GM18951 (cell line): ENCODE results near the gene NCBP3.

Experiments used
- POLR2A ChIP-seq: IDR thresholded peaks from 4 replicates; pipeline ENCODE4 v1.6.1; 2011; ENCODE audit warnings: mild to moderate bottlenecking; ENCODE audit not compliant: insufficient read length, insufficient read depth; ENCODE audit errors: extremely low read depth
- in situ Hi-C: fragments of 300-500 bp; cut with MboI; formaldehyde crosslinking; loops from one replicate; pipeline ENCODE4 v1.12.0; 2022; ENCODE audit warnings: low sequenced_read_pairs, mixed read lengths, inconsistent platforms; ENCODE audit not compliant: unreplicated experiment

Gene NCBP3

DNA sequence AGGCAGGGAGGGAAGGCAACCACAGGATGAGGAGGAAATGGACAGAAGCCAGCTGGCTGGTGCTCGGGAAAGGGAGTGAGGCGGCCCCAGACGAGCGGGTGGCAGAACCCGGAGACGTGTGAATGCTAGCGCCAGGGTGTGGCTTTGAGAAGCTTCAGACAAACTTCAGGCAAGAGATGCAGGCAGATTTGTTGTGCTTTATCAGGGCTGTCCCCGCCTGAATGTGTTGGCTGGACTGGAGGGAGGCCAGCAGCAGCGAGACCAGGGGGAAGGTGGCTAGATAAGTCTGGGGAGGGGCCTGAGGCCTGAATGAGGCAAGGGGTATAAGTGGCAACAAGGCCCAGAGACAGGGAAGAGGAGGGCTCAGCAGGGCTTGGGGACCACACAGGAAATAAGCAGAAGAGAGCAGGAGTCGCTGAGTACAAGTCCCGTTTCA is 24.8 kb upstream of the NCBP3 start:
- TF ChIP-seq POLR2A = no peak
- in situ Hi-C loops = loop anchor here (25.0 kb wide), 1 partner anchor 141 kb away; no protein-coding TSS in a partner anchor

DNA sequence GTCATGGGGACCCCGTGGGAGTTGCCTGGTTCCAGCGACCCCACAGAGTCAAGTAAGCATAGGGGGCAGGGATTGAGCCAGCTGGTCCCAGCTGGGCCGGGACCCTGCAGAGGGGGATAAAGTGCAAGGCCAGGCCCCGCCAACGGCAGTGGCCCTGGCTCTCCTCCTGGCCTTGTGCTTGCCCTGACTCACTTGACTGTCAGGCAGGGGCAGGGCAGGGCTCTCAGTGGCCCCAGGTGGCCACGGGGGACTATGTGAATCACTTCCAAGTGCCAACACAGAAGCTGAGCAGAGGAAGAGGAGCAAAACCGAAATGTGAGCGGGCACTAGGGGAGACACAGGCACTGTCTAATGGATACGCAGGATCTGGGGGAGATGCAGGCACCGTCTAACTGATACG is 21.6 kb upstream of the NCBP3 start:
- in situ Hi-C loops = loop anchor here (25.0 kb wide), 1 partner anchor 145 kb away; no protein-coding TSS in a partner anchor
- no peak for TF ChIP-seq POLR2A

DNA sequence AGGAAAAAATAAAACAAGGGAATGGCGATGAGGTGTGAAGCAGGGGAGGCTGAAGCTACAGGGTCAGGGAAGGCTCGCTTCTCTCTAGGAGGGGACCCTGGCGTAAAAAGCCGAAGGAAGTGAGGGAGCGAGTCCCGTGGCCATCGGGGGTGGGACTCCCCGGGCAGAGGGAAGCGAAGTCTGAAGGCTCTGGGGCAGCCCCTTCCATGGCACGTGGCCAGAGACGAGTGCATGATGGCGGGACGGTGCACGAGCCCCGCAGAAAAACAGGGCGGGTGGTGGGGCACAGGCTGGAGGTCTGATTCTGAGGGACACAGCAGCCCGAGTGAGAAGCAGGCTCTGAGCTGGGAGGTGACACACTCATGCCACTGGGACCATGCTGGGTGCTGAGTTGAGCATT is 21.1 kb upstream of the NCBP3 start:
- in situ Hi-C loops = loop anchor here (25.0 kb wide), 1 partner anchor 145 kb away; no protein-coding TSS in a partner anchor

DNA sequence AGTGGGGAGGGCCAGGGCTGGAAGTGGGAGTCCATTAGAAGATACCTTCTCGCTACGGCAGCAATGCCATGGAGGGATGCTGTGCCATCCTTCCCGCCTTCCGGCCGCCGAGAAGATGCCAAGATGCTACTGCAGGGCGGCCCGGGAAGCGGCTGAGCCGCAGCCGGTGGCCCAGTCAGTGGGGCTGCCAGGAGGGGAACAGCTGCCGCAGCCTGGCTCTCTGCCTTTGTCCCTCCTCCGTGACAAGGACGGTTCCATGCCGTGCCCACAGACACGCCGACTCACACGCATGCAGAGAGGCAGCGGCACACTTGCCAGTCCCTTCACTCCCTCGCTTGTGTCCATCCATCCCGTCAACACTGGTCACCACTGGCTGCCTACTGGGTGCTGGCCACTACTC is 20.2 kb upstream of the NCBP3 start:
- in situ Hi-C loops = loop anchor here (25.0 kb wide), 1 partner anchor 146 kb away; no protein-coding TSS in a partner anchor
- no peak for TF ChIP-seq POLR2A

More for the DNA sequence above, 21.1 kb upstream of the NCBP3 start:
- TF ChIP-seq POLR2A = no peak

DNA sequence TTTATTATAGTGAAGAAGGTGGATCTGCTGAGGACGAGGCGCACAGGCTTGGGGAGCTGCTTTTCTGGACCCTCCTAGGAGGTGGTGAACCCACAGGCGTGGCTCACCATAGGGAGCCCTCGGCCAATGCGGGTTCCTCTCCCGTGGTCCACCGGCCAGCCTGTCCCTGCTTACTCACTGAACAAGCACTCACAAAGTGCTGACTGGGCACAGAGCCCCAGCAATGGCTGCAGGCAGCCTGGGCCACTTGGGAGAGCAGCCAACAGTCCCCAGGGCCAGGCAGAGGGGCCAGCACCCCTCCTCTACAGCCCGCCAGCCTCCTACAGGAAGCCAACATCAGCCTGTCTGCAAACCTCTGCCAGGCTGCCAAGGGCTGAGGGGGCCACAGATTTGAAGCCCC is 19.1 kb upstream of the NCBP3 start:
- no peak for TF ChIP-seq POLR2A
- in situ Hi-C loops = loop anchor here (25.0 kb wide), 1 partner anchor 147 kb away; no protein-coding TSS in a partner anchor

DNA sequence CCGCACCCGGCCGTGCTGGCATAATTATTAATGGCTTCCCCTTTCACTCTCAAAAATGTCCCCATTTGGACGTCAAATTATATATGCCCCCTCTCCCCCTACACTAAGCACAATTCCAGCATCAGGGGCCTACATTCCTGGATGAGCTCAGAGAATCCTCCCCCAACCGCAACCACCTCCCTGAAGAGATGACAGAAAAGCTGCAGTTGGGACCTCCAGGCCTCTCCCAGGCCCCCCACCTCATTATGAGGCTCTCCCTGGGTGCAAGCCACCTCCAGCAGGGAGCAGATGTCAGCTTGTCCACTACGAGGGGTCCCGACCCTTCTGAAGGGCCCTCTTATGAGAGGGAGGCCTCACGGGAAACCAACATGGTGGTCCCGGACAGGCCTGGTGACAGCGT is 18.5 kb upstream of the NCBP3 start:
- in situ Hi-C loops = loop anchor here (25.0 kb wide), 1 partner anchor 148 kb away; no protein-coding TSS in a partner anchor

DNA sequence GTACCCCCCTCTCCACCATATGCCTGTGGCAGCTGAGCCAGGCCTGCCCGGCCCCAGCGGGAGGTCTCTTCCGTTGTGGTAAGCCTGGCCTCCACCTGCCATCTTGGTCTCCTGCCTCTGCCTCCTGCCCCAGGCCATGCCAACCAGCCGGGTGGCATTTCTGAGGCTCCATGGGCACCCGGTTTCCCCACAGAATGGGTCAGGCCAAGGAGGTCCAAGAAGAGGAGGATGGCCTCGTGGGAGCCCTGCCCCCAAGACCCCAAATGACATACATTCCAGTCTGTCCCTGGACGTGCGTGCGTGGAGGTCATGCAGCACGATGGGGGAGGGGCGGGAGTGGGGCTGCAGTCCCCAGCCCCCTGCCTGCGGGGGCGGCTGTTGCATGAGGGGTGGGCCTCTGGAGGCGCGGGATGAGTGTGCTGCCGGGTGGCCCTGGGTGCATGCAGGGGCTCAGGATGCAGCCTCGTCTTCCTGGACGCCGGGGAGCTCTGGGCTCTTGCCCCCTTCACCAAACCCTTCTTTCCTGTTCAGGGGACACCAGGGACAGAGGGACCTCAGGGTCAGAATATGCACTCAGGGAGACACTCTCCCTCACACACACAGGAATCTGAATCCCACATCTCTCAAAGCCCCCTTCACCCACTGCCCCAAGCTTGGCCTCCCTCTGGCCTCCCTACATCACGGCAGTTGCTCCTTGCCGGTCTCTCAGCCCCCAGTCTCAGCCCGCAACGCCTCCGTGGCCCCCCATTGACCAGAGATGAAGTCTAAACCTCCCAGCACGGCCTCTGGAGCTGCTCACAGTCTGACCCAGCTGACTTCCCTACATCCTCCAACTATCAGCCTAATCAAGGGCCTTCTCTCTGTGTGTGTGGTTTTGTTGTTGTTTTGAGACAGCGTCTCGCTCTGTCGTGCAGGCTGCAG is 16.0 kb upstream of the NCBP3 start:
- in situ Hi-C loops = loop anchor here (25.0 kb wide), 1 partner anchor 150 kb away; no protein-coding TSS in a partner anchor

More for the DNA sequence above, 18.5 kb upstream of the NCBP3 start:
- TF ChIP-seq POLR2A = no peak

DNA sequence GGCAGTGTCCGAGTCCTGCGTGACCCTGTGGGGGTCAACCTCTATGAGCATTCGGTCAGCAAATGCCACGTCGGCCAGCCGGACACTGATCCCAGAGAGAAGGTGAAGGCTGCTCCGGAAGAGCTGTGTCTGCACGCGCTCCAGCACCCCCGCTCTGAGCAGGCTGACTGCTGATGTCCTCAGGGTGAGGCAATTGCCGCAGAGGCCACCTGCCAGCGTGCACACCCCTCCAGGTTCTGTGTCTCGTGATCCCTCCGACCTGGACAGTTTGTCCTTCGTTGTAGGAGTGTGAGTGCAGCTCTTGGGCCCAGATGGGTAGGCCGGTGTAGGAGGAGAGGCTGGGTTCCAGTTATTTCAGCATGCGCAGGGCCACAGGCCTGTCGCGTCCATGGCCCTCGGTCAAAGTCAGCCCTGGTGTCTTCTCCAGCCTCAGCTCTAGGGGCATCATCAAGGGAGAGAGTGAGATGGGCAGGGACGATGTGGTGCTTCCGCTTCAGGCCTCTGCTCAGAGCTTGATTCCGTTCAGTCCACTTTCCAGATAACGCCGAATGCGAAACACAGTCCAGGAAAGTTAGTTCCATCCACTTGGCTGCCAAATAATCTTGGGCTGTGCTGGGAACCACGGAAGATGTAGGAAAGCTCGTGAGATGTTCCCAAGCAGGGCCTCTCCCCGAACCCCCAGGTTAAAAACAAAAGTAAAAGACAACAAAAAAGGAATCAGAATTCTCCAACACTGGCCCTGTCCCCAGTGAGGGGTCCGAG is 15.1 kb upstream of the NCBP3 start:
- TF ChIP-seq POLR2A = no peak
- in situ Hi-C loops = loop anchor here (25.0 kb wide), 1 partner anchor 151 kb away; no protein-coding TSS in a partner anchor

More for the DNA sequence above, 16.0 kb upstream of the NCBP3 start:
- TF ChIP-seq POLR2A = no peak

DNA sequence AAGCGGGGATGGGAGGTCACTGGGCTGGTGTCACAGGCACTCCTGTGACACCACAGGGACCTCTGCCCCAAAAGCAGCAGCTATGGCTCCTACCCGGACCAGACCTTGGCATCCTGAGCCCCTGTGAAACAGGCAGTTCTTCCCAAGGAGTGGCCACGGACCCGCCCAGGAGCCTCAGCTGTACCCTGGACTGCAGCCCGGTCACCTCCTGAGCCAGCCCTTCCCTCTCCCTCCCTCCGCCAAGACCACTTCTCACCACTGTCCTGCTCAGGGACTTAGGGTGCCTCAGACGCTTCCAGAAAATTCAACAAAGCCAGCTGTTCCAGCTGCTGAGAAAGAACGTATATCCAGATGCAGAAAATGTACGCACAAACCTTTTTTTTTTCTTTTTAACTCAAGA is 13.9 kb upstream of the NCBP3 start:
- no peak for TF ChIP-seq POLR2A
- in situ Hi-C loops = loop anchor here (25.0 kb wide), 1 partner anchor 152 kb away; no protein-coding TSS in a partner anchor

DNA sequence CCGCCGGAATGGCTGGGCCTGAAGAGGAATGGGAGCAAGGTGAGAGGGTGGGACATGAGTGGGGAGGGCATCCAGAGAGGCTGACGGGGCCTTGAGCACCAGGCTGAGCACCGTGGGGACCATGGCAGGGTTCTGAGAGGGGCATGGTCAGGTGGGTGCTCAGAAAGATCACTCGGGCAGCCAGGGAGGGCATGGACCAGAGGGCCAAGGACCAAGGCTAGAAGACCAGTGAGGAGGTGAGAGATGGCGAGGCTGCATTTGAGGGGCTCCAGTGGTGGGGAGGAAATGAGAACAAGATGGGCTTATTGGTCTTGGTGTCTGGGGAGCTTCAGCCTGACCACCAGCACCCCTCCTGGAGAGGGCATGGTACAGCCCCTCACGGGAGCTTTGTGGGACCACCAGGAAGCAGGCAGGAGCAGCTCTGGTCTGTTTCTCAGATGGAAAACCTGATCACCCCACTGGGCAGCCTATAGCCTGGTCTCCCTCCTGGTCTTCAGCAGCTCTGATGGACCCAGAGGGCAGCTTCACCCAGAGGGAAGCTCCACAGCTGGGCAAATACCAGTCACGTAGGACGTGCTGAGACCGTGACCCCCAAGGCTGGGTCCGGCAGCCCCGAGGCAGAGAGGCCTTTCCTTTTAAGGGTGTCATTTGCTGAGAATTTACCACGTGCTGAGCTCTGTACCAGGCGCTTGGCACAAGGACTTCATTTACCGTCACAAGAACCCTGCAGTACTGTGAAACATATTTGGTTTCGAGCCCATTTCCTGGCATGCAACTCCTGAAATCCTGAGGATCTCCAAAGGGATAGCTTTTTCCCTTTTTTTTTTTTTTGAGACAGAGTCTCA is 11.4 kb upstream of the NCBP3 start:
- in situ Hi-C loops = loop anchor here (25.0 kb wide), 1 partner anchor 155 kb away; no protein-coding TSS in a partner anchor
- no peak for TF ChIP-seq POLR2A

DNA sequence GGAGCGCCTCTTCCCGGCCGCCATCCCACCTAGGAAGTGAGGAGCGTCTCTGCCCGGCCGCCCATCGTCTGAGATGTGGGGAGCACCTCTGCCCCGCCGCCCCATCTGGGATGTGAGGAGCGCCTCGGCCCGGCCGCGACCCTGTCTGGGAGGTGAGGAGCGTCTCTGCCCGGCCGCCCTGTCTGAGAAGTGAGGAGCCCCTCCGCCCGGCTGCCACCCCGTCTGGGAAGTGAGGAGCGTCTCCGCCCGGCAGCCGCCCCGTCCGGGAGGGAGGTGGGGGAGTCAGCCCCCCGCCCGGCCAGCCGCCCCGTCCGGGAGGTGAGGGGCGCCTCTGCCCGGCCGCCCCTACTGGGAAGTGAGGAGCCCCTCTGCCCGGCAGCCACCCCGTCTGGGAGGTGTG is 8.2 kb upstream of the NCBP3 start:
- in situ Hi-C loops = loop anchor here (25.0 kb wide), 1 partner anchor 158 kb away; no protein-coding TSS in a partner anchor

DNA sequence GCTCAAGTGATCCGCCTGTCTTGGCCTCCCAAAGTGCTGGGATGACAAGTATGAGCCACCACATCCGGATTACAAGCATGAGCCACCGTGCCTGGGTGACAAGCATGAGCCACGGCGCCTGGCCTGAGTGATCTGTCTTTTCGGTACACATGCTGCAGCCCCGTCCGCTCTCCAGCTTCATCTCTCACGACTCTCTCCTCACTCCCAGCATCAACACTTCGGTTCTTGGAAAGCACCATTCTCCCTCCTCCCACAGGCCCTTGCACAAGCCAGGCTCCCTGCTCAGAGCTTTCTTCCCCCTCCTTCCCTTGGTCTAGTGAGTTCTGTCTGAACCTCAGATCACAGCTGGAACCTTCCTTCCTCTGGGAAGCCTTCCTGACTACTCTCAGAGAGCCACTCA is 6.5 kb upstream of the NCBP3 start:
- no peak for TF ChIP-seq POLR2A
- in situ Hi-C loops = loop anchor here (25.0 kb wide), 1 partner anchor 160 kb away; no protein-coding TSS in a partner anchor
